NCI-H2196 (cell line): Measurements from ENCODE around the gene SLC4A3.
"Not testable (repeated sequence)": the region's sequence is repeated elsewhere in the genome, so short reads cannot be mapped to it uniquely, and the experiment has no call there.

Experiments used
- DNase-seq: peaks from one replicate; lab custom pipeline; 2025; ENCODE audit not compliant: unreplicated experiment; lab: John Stamatoyannopoulos, UW

SLC4A3 gene

DNA sequence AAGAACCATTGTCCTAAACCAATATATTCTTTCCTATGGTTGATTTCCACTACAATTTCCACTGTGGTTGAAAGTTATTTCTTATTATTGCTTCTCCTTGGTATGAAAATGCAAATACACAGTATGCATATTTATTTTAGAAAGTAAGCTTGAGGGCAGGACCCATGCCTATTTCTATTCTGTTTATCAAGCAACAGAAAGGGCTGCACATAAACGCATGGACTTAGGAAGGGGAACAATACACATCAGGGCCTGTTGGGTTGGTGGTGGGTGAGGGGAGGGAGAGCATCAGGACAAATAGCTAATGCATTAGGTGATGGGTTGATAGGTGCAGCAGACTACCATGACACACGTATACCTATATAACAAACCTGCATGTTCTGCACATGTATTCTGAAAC is 20.7 kb downstream of the SLC4A3 start:
- DNase-seq = no peak

DNA sequence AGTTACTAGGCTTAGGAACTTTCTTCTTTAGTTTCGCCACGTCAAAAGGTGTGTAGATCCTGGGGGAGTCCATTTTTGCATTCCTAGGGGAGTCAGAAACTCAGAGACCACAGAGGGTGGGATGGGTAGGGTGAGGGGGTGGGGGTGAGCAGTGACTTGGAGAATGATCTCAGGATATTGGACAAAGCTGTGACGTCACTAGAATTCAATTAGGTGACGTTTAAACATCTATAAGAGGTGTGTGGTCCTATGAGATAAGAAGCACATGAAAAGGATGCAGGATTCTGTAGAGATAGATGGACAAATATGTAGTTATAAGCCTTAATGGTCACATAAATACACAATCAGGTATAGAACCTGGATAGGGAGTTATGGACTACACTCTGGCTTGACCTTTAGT is 21.5 kb downstream of the SLC4A3 start:
- DNase-seq = no peak

DNA sequence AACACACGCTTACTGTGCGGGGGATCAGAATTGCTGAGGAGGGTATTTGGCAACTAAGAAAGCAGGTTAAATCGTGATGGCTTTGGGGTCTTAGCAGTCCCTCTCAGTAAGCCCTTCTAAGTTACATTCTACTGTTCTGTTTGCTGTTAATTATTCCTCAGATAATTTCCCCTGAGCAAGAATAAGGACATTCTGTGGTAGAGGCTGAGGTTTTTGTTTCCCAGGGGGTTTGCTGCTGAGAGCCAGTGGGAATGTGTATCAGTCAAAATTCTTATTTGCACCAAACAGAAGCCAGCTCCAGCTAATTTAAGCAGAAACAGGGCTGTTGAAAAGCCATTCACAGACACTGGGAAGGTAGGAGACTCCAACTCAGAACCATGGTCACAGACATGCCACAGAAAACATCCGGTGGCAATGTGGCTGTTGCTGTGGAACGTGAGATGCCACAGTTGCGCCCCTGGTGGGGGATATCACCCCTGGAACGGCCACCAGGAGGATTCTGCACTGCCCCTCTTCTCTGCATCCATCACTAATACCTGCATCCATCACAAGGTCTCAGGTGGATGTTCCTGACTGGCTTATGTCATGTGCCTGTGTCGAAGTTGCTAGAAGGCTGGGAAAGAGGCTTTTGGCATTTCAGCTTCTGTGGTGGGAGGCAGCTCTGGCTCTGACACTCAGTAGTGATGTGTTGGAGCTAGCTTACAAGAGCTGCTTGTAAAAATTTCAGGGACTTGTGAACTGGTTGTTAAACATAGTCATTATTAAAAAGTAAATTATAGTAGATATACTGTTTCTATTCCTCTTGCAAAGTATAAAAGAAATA is 23.2 kb downstream of the SLC4A3 start:
- DNase-seq = no peak

DNA sequence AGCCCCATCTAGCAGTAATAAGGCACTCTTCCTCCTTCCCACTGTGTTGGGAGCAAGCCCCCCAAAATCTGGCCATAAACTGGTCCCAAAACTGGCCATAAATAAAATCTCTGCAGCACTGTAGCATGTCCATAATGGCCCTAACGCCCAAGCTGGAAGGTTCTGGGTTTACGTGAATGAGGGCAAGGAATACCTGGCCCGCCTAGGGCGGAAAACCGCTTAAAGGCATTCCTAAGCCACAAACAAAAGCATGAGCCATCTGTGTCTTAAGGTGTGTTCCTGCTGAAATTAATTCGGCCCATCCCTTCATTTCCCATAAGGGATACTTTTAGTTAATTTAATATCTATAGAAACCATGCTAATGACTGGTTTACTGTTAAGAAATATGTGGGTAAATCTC is 24.2 kb downstream of the SLC4A3 start:
- not testable (repeated sequence) for DNase-seq

GRCh38 chr2:219656526-219656925 is 29.1 kb downstream of the SLC4A3 start:
- DNase-seq = no peak

DNA sequence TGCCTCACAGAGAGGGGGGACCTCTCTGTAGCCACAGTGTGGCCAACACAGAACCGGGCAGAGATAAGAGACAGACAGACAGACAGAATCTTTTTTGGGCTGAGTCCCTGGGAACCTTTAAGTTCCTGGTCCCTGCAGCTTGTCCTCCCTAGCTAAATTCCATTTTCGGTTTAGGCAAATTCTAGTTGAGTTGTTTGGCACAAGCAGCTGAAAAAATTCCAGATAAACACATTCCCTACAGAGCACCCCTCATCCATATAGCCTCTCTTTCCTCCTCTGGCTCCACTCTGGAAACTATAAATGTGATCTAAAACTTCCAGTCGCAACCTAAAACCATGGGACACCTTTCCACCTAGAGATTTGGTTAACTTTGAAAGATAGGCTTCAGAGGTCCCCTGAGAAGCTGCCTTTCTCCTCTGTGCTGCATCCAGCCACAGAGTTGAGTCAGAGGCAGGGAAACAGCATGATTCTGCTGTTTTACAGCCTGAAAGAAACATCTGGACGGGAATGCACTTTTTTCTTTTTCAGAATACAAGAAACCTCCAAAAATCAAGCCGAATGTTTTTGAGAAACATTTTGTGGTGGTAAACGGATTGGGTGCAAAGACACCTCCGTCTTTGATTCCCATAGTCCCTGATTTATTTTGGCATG is 30.9 kb downstream of the SLC4A3 start:
- DNase-seq = no peak

GRCh38 chr2:219658874-219659273 is 31.4 kb downstream of the SLC4A3 start:
- no peak for DNase-seq

DNA sequence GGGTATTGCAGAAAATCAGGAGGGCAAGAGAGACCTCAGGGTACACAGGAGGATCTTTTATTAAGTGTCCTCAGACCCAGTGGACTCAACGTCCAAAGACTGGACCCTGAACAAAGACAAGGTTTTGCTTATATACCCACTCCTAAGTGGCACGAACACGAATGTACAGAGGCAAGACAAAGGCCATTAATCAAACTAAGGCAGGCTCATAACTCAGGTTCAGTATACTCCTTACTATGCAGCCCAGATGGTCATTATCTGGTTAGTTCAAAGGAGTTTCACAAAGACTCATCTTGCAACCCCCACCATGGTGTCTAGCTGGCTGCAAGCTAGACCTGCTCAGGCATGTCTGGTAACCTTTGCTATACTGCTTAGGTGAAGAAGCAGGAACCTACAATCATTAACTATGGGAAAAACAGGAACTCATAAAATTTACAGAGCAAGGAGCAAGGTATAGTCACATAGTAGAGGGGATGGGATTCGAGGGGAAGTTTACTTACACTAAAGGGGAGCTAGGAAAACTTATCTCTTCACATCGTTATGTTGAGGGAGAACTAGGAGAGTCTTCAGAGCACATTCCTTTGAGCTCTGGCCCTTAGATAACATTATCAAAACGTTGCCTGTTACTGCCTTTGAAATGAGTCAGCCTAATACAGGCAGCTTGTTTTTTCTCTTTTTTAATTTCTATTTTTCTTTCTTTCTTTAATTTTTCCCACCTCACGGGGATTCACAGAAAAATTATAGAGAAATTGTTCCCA is 33.9 kb downstream of the SLC4A3 start:
- DNase-seq = no peak

DNA sequence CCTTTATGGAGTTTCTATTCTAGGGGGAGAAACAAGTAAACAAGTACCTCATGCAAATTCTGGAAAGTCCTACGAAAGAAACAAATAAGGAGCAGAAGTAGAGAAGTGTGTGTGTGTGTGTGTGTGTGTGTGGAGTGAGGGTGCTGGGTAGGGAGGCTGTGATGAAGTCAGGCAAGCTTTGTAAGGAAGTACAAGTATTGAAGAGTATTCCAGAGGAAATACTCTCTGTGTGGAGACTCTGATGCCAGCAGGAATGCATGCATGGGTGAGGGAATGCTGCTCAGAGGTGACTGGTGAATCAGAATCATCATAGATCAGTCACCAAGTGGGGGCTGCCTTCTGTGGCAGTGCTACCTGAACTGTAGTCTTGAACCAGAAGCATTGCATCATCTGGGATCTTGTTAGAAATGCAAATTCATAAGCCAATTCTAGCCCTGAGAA is 34.5 kb downstream of the SLC4A3 start:
- no peak for DNase-seq

GRCh38 chr2:219662566-219662965 is 35.1 kb downstream of the SLC4A3 start:
- DNase-seq = no peak

GRCh38 chr2:219663116-219663762 is 35.8 kb downstream of the SLC4A3 start:
- no peak for DNase-seq

DNA sequence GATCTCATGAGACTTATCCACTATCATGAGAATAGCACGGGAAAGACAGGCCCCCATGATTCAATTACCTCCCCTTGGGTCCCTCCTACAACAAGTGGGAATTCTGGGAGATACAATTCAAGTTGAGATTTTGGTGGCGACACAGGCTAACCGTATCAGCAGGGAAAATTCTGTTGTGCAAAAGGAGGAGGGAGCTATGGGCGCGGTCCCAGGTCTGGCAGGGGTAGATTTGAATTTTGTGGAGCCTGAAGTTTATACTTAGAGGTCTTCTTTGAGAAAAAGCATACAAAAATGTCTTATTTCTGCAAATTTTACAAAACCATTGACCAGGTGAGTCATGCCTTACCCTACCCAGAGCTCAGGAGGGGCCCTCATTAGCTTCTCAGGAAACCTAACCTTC is 36.6 kb downstream of the SLC4A3 start:
- DNase-seq = no peak

GRCh38 chr2:219664944-219665343 is 37.5 kb downstream of the SLC4A3 start:
- DNase-seq = no peak

GRCh38 chr2:219665926-219666325 is 38.5 kb downstream of the SLC4A3 start:
- no peak for DNase-seq

DNA sequence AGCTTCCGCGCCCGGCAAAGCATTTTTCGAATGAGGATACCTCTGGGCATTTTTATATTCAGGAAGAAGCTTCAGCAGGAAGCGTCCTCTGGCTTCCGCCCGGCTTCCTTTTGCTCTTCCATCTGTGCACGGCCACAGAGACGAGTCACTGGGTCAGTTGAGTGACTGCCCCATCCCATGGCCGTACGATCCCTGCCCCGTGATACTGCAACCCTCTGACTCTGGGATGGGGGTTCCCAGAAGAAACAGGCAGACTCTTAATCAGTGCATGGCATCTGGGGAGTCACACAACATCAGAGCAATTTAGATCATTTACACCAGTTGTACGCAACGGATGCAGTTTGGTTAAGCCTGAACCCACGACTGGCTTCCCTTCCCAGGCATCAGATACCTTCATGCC is 40.9 kb downstream of the SLC4A3 start:
- no peak for DNase-seq

DNA sequence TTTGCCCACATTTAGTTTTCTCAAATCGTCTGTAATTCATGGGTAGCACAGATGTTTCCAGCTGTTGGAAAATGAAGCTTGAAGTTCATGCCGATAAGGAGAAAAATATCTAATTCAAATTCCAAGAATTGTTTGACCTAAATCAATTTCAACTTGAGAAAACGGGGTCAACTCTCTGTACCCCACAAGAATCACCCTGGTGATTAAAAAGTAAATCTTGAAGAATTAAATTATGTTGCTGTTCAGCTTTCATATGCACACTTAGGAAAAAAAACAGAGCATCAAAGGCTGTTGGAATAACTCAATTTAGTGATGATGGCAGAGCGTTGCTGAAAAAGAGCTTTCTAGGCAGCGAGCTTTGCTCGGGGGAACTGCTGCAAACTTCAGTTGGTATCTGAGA is 43.0 kb downstream of the SLC4A3 start:
- no peak for DNase-seq

- DNase-seq = no peak
Measured at GRCh38 chr2:219671279-219671678, 43.8 kb downstream of the SLC4A3 start.

DNA sequence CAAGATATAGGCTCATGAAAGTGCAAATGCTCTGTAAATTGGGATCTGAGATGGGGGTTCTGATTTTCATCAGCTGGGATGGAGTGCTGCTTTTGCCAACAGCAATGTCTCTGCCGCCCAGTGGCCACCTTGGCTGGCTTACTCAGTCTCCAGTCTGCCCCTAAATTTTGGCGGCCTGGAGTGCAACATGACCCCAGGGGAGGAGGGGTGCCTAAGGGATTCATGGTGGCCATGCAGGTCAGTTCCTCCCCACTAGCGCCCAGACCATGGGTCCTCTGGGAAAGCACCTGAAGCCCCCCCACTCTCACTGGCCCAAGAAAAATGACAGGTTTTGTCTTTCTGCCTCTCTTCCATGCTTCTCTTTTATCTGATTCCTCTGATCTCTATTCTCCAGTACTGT is 45.0 kb downstream of the SLC4A3 start:
- DNase-seq = no peak

DNA sequence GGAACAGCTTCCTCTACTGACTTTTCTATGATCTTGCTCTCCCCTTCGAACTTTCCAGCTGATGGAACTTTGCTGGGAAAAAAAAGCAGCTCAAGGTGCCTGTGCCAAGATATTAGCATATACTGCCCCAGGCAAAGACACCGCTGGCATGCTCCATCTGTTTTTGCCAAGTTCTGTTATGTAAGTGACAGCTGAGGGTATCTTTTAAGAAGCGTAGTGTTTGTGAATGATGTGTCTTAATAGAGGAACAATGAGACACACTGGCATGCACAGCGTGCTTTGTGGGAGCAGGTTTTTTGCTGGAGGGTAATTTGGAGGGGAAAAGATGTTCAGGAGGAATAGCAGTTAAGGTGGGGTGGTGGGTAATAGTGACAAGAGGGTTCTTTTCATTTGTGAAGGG is 47.8 kb downstream of the SLC4A3 start:
- DNase-seq = no peak

- no peak for DNase-seq
Measured at GRCh38 chr2:219676586-219676985, 49.2 kb downstream of the SLC4A3 start.

DNA sequence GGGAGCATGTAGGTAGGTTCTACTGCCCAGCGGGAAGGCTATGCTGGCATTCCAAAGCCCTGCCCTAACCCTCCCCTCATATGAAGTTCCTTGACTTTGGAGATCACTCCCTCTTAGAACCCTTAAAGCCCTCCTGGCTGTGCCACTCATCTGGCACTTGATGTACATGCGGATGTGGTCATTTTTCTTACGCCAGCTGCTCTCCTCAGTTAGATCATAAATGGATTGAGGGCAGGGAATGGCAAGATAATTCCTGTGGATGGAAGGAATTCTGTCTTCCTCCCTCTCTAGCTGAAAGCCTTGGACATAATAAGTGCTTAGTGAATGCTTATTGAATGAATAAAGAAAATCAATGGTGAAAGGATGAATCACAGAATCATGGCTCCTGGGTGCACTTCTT is 51.6 kb downstream of the SLC4A3 start:
- DNase-seq = no peak
